Measurements from ENCODE around the gene CLK2. TPM values are rescaled to one million over a fixed set of nuclear protein-coding genes. Genes with fewer than 3 reads are reported as not detected.
"Not testable (repeated sequence)": the region's sequence is repeated elsewhere in the genome, so short reads cannot be mapped to it uniquely, and the experiment has no call there.

CLK2 gene
- total and polyA plus RNA-seq, 2 of the 13 experiments (the other 11 are each of a cell fraction or from before 2014, with no cell fraction given) = 20.1 to 73.5 TPM

- TF ChIP-seq ZFY (CRISPR knock-in tag; IDR thresholded peaks at IDR 0.05) (no peak), CEBPB (IDR thresholded peaks at IDR 0.05; ENCODE audit: borderline replicate concordance, low read depth, low read length) (peak; percentile 46; the same call in 1 of the 2 replicates), FOSL2 (CRISPR knock-in tag; IDR thresholded peaks at IDR 0.05) (peak; percentile 50; the same call in 1 of the 2 replicates)
- WGBS (ENCODE audit: low lambda C conversion rate) = 70% methylated on average over 5 of the region's 5 CpGs
- in situ Hi-C loops (cut with HindIII; ENCODE audit: extremely low pct_ligation_motif_present, low pct_unique_long_range_greater_than_20kb) = no loop called here
- Histone ChIP-seq H3K79me2 (ENCODE audit: insufficient read depth, low read length) (no peaks in the 10 kb centered on the region), H3K9me3 (ENCODE audit: low read length) (no peaks in the 10 kb centered on the region), H3K4me1 (ENCODE audit: insufficient read depth, low read length) (peaks cover 11% of the 10 kb centered on the region), H3K4me2 (ENCODE audit: low read depth, low read length) (no peak overlapping the region), H3K4me3 (replicated peaks in 1 of 3; ENCODE audit: insufficient read depth in 1 of 3, low read depth in 2 of 3, low read length in 3 of 3) (no peak overlapping the region), H3K27ac (ENCODE audit: extremely low read length, insufficient read depth, low read length) (no peak overlapping the region), H3K9ac (ENCODE audit: insufficient read depth, low read depth, low read length) (no peak overlapping the region), H2AFZ (ENCODE audit: low read length) (no peak overlapping the region), H4K20me1 (ENCODE audit: insufficient read depth, low read length) (no peaks in the 10 kb centered on the region), H3K36me3 (replicated peaks in 1 of 2; ENCODE audit: control insufficient read depth in 1 of 2, insufficient read depth in 2 of 2, low read length in 2 of 2) (peaks cover 2 to 3% of the 10 kb centered on the region in 2 experiments; a peak in 1 of 5 replicates), H3K27me3 (ENCODE audit: control insufficient read depth in 1 of 2, insufficient read depth in 2 of 2, low read length in 2 of 2) (no peaks in the 10 kb centered on the region)
- ChIA-PET POLR2A (no interaction called here), CTCF (ENCODE audit: low intra/inter-chr PET ratio, low total read pairs) (no interaction called here)
- intact Hi-C loops (cut with micrococcal nuclease; ENCODE audit: unreplicated experiment) = no loop called here
- DNase-seq (ENCODE audit: low spot score) (no peak), FAIRE-seq (no peak), ATAC-seq (no peak)
- no TSS peak for BruUV-seq (replicated peaks)
Measured at GRCh38 chr1:155236451-155236850, 36.9 kb downstream of the CLK2 start.

- H3K27me3 ChIP-seq (ENCODE audit: control insufficient read depth in 1 of 2, insufficient read depth in 2 of 2, low read length in 2 of 2); H3K4me2 ChIP-seq (ENCODE audit: low read depth, low read length); H3K27ac ChIP-seq (ENCODE audit: extremely low read length, insufficient read depth, low read length); in situ Hi-C loops (cut with HindIII; ENCODE audit: extremely low pct_ligation_motif_present, low pct_unique_long_range_greater_than_20kb); CTCF ChIA-PET (ENCODE audit: low intra/inter-chr PET ratio, low total read pairs); BruUV-seq (replicated peaks); DNase-seq (ENCODE audit: low spot score); H4K20me1 ChIP-seq (ENCODE audit: insufficient read depth, low read length); ATAC-seq; H3K4me3 ChIP-seq (replicated peaks in 1 of 3; ENCODE audit: insufficient read depth in 1 of 3, low read depth in 2 of 3, low read length in 3 of 3); H3K9me3 ChIP-seq (ENCODE audit: low read length); POLR2A ChIA-PET; FAIRE-seq; intact Hi-C loops (cut with micrococcal nuclease; ENCODE audit: unreplicated experiment); H3K9ac ChIP-seq (ENCODE audit: insufficient read depth, low read depth, low read length); H2AFZ ChIP-seq (ENCODE audit: low read length); H3K36me3 ChIP-seq (replicated peaks in 1 of 2; ENCODE audit: control insufficient read depth in 1 of 2, insufficient read depth in 2 of 2, low read length in 2 of 2); H3K79me2 ChIP-seq (ENCODE audit: insufficient read depth, low read length): not testable (repeated sequence)
- WGBS (ENCODE audit: low lambda C conversion rate) = 86% methylated on average over 5 of the region's 9 CpGs
- H3K4me1 ChIP-seq (ENCODE audit: insufficient read depth, low read length) = peaks cover 12% of the 10 kb centered on the region; the same call in 1 of the 2 replicates
Measured at GRCh38 chr1:155235375-155235774, 37.9 kb downstream of the CLK2 start.

GRCh38 chr1:155233502-155233901 is 39.8 kb downstream of the CLK2 start:
- CTCF ChIA-PET (ENCODE audit: low intra/inter-chr PET ratio, low total read pairs); H4K20me1 ChIP-seq (ENCODE audit: insufficient read depth, low read length); FAIRE-seq; H3K9me3 ChIP-seq (ENCODE audit: low read length); H3K4me3 ChIP-seq (replicated peaks in 1 of 3; ENCODE audit: insufficient read depth in 1 of 3, low read depth in 2 of 3, low read length in 3 of 3); BruUV-seq (replicated peaks); POLR2A ChIA-PET; H3K9ac ChIP-seq (ENCODE audit: insufficient read depth, low read depth, low read length); H3K4me1 ChIP-seq (ENCODE audit: insufficient read depth, low read length); H3K27me3 ChIP-seq (ENCODE audit: control insufficient read depth in 1 of 2, insufficient read depth in 2 of 2, low read length in 2 of 2); H3K27ac ChIP-seq (ENCODE audit: extremely low read length, insufficient read depth, low read length); H3K36me3 ChIP-seq (replicated peaks in 1 of 2; ENCODE audit: control insufficient read depth in 1 of 2, insufficient read depth in 2 of 2, low read length in 2 of 2); intact Hi-C loops (cut with micrococcal nuclease; ENCODE audit: unreplicated experiment); DNase-seq (ENCODE audit: low spot score); H2AFZ ChIP-seq (ENCODE audit: low read length); H3K79me2 ChIP-seq (ENCODE audit: insufficient read depth, low read length); in situ Hi-C loops (cut with HindIII; ENCODE audit: extremely low pct_ligation_motif_present, low pct_unique_long_range_greater_than_20kb); H3K4me2 ChIP-seq (ENCODE audit: low read depth, low read length): not testable (repeated sequence)
- WGBS (ENCODE audit: low lambda C conversion rate) = no CpG with 5 or more reads among the region's 5 CpGs
- peak; percentile 41 for ATAC-seq

- H3K79me2 ChIP-seq (ENCODE audit: insufficient read depth, low read length); intact Hi-C loops (cut with micrococcal nuclease; ENCODE audit: unreplicated experiment); H4K20me1 ChIP-seq (ENCODE audit: insufficient read depth, low read length); H2AFZ ChIP-seq (ENCODE audit: low read length); ATAC-seq; H3K36me3 ChIP-seq (replicated peaks in 1 of 2; ENCODE audit: control insufficient read depth in 1 of 2, insufficient read depth in 2 of 2, low read length in 2 of 2); H3K27me3 ChIP-seq (ENCODE audit: control insufficient read depth in 1 of 2, insufficient read depth in 2 of 2, low read length in 2 of 2); H3K4me2 ChIP-seq (ENCODE audit: low read depth, low read length); in situ Hi-C loops (cut with HindIII; ENCODE audit: extremely low pct_ligation_motif_present, low pct_unique_long_range_greater_than_20kb); FAIRE-seq; BruUV-seq (replicated peaks); CTCF ChIA-PET (ENCODE audit: low intra/inter-chr PET ratio, low total read pairs); H3K9ac ChIP-seq (ENCODE audit: insufficient read depth, low read depth, low read length); DNase-seq (ENCODE audit: low spot score); H3K4me3 ChIP-seq (replicated peaks in 1 of 3; ENCODE audit: insufficient read depth in 1 of 3, low read depth in 2 of 3, low read length in 3 of 3); H3K9me3 ChIP-seq (ENCODE audit: low read length); H3K27ac ChIP-seq (ENCODE audit: extremely low read length, insufficient read depth, low read length): not testable (repeated sequence)
- WGBS (ENCODE audit: low lambda C conversion rate) = 83% methylated on average over 6 of the region's 13 CpGs
- H3K4me1 ChIP-seq (ENCODE audit: insufficient read depth, low read length) = peaks cover 15% of the 10 kb centered on the region
- POLR2A ChIA-PET = interaction anchor here (0.9 kb wide), 1 partner anchor 9 kb away, joined by 3 read pairs; a partner anchor contains a TSS
Measured at GRCh38 chr1:155232001-155232978, 41.0 kb downstream of the CLK2 start.

Measured in HepG2 (cell line).